Sigmoid colon (tissue), 4 donors: ENCODE data around the gene STK39.

Experiments used
- POLR2A ChIP-seq, 2 donors: fragments of 450-650 bp; IDR thresholded peaks; one replicate each; pipeline ENCODE4 v1.6.1; 2016; ENCODE audit warnings: antibody characterized with exemption in 2 of 2, mild to moderate bottlenecking in 2 of 2, moderate library complexity in 2 of 2
- POLR2AphosphoS5 ChIP-seq, 4 donors: sonication (generic); formaldehyde crosslinking; IDR thresholded peaks; one replicate each; pipeline ENCODE4 v1.6.1; 2017; ENCODE audit warnings: antibody characterized with exemption in 4 of 4
- TF ChIP-seq, protein P1 (sequence below), 4 experiments: fragments of 450-650 bp in 3 of 4; fragments of 200-600 bp in 1 of 4; IDR thresholded peaks; one replicate each; pipeline ENCODE4 v1.5.1; 2016 to 2019; ENCODE audit warnings: antibody characterized with exemption in 4 of 4, mild to moderate bottlenecking in 3 of 4, moderate library complexity in 2 of 4

DNA sequence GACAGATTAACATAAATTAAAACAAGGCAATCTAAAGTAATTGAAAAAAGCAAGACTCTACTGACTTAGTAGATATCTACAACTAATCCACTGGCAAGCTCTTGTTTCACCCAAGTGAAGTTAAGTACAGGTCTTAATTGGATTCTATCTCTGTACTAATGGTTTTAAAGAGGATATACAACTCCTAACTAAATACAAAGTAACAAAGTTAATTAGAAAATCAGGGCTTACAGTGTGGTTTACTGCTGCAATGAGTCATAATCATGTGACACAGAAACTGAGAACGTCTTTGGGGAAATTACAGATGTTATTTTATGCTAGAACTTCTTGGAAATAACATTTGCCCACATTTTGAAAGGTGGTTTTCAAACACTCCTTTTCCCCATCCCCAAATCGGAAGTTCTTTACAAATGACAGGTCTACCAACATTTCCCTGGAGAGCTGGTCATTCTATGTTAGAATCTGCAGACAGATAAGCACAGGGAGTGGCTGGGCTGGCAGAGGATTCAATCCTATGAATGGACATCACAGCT lies 245.3 kb downstream of the STK39 start:
- TF ChIP-seq, protein P1, sequence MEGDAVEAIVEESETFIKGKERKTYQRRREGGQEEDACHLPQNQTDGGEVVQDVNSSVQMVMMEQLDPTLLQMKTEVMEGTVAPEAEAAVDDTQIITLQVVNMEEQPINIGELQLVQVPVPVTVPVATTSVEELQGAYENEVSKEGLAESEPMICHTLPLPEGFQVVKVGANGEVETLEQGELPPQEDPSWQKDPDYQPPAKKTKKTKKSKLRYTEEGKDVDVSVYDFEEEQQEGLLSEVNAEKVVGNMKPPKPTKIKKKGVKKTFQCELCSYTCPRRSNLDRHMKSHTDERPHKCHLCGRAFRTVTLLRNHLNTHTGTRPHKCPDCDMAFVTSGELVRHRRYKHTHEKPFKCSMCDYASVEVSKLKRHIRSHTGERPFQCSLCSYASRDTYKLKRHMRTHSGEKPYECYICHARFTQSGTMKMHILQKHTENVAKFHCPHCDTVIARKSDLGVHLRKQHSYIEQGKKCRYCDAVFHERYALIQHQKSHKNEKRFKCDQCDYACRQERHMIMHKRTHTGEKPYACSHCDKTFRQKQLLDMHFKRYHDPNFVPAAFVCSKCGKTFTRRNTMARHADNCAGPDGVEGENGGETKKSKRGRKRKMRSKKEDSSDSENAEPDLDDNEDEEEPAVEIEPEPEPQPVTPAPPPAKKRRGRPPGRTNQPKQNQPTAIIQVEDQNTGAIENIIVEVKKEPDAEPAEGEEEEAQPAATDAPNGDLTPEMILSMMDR (IDR thresholded peaks at IDR 0.05), result no peak
- TF ChIP-seq POLR2A (IDR thresholded peaks at IDR 0.05) (no peak), POLR2AphosphoS5 (IDR thresholded peaks at IDR 0.05) (no peak)
